ENCODE measurements around the gene RHO.

Gene RHO

GRCh38 chr3:129576514-129577352 lies 48.3 kb downstream of the RHO start:
- ChIA-PET POLR2A (ENCODE audit: low non-redundant PET) (no interaction called here), CTCF (interaction anchor here (0.8 kb wide), 2 partner anchors 10 to 13 kb away, joined by 3 read pairs; no protein-coding TSS in a partner anchor)
- no peak for TF ChIP-seq CTCF (conservative IDR thresholded peaks at IDR 0.05; ENCODE audit: low read depth)
- H3K27ac ChIP-seq, result no peak overlapping the region
- DNase-seq (ENCODE audit: low spot score), result no peak

- no peak for TF ChIP-seq CTCF (conservative IDR thresholded peaks at IDR 0.05; ENCODE audit: low read depth)
- ChIA-PET CTCF (interaction anchor here (0.8 kb wide), 2 partner anchors 10 to 12 kb away, joined by 3 read pairs; no protein-coding TSS in a partner anchor), POLR2A (ENCODE audit: low non-redundant PET) (no interaction called here)
- no peak overlapping the region for H3K27ac ChIP-seq
- no peak for DNase-seq (ENCODE audit: low spot score)
These were observed 48.9 kb downstream of the RHO start for GRCh38 chr3:129577366-129577765.

GRCh38 chr3:129577925-129578786 lies 49.7 kb downstream of the RHO start:
- DNase-seq (ENCODE audit: low spot score), result no peak
- no peak for TF ChIP-seq CTCF (conservative IDR thresholded peaks at IDR 0.05; ENCODE audit: low read depth)
- H3K27ac ChIP-seq, result no peak overlapping the region
- CTCF ChIA-PET, result no interaction called here
- POLR2A ChIA-PET (ENCODE audit: low non-redundant PET), result no interaction called here

- ChIA-PET POLR2A (ENCODE audit: low non-redundant PET) (no interaction called here), CTCF (no interaction called here)
- no peak for TF ChIP-seq CTCF (conservative IDR thresholded peaks at IDR 0.05; ENCODE audit: low read depth)
- no peak overlapping the region for H3K27ac ChIP-seq
- no peak for DNase-seq (ENCODE audit: low spot score)
These were observed 51.6 kb downstream of the RHO start for GRCh38 chr3:129579991-129580390.

GRCh38 chr3:129581623-129582022 lies 53.2 kb downstream of the RHO start:
- no peak for DNase-seq (ENCODE audit: low spot score)
- CTCF ChIA-PET, result no interaction called here
- POLR2A ChIA-PET (ENCODE audit: low non-redundant PET), result no interaction called here
- no peak overlapping the region for H3K27ac ChIP-seq
- no peak for TF ChIP-seq CTCF (conservative IDR thresholded peaks at IDR 0.05; ENCODE audit: low read depth)

GRCh38 chr3:129582799-129583198 lies 54.4 kb downstream of the RHO start:
- ChIA-PET POLR2A (ENCODE audit: low non-redundant PET) (no interaction called here), CTCF (no interaction called here)
- H3K27ac ChIP-seq, result no peak overlapping the region
- DNase-seq (ENCODE audit: low spot score), result no peak
- TF ChIP-seq CTCF (conservative IDR thresholded peaks at IDR 0.05; ENCODE audit: low read depth), result no peak

Data from RWPE1 (cell line).